ENCODE results near the gene ULBP1. TPM values are rescaled to one million over a fixed set of nuclear protein-coding genes. Genes with fewer than 3 reads are reported as not detected.
A peak's percentile ranks its signal among the peaks of the same experiment; 100 is the strongest.
"Not testable (repeated sequence)": the region's sequence is repeated elsewhere in the genome, so short reads cannot be mapped to it uniquely, and the experiment has no call there.

ULBP1 gene
- total and polyA plus RNA-seq, 3 experiments from 2014 or later = 0.60 to 0.74 TPM; not detected in 1

DNA sequence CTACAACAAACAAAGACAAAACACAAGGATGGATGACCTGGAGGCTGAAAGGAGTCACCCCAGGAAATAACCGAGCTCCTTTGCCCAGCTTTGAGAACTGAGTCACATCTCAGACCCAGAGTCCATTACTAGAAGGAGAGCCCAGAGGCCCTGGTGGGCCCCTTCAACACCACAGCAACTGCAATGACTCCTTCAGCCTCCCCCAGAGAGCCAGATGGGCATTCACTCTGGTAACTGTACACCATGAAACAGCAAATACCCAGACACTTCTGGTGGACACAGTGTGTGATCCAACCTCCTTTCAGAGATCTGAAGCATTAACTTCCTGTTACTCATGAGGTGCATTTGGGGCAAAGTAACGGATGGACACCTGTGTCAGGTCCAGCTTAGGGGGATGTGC is 39.0 kb downstream of the ULBP1 start:
- peaks cover 0 to 1% (median 0%) of the 10 kb centered on the region in 3 donors for H3K36me3 Mint-ChIP-seq
- no peaks in the 10 kb centered on the region for H3K9me3 Mint-ChIP-seq
- H3K4me1 ChIP-seq (ENCODE audit: insufficient read depth, low read length) = peaks cover 31% of the 10 kb centered on the region
- no peak overlapping the region for H3K4me3 ChIP-seq (ENCODE audit: low read length)
- H3K27me3 ChIP-seq (ENCODE audit: insufficient read depth, low read length, poor library complexity, severe bottlenecking) = no peaks in the 10 kb centered on the region
- ChIA-PET CTCF (no interaction called here), POLR2A (no interaction called here)
- H3K27me3 Mint-ChIP-seq = peaks cover 5 to 13% of the 10 kb centered on the region in 2 donors
- H3K9me3 ChIP-seq (ENCODE audit: low read length) = no peaks in the 10 kb centered on the region
- no peak overlapping the region for H3K27ac ChIP-seq (ENCODE audit: low read depth, low read length)
- peak overlapping the region in 3 of 7 donors; percentile 15 to 63 (median 15) for H3K4me3 Mint-ChIP-seq
- DNase-seq = no peak
- peaks cover 31 to 51% (median 39%) of the 10 kb centered on the region in 3 donors for H3K4me1 Mint-ChIP-seq
- H3K27ac Mint-ChIP-seq = peak overlapping the region in 5 of 8 donors; percentile 17 to 72 (median 44)
- H3K36me3 ChIP-seq (ENCODE audit: insufficient read depth, low read length) = no peaks in the 10 kb centered on the region

DNA sequence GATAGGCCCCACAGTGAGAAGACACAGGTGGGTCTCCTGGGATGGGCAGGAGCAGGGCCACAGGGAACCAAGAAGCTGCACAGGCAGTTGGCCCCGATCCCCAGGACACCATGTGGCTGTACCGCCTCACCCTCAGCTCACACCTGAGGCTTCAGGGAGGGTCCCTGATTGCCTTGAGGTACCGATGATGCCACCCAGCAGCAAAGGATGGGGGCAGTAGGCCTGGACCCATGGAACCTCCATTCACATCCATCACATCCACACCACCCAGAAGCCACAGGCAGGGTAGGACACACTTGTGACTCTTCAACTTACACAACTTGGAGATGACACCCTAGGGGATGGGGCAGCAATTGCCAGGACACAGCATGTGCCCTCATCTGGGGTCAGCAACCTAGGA is 39.9 kb downstream of the ULBP1 start:
- Mint-ChIP-seq H3K27me3 (peaks cover 9 to 17% of the 10 kb centered on the region in 2 donors), H3K27ac (peak overlapping the region in 6 of 8 donors; percentile 36 to 99 (median 86))

DNA sequence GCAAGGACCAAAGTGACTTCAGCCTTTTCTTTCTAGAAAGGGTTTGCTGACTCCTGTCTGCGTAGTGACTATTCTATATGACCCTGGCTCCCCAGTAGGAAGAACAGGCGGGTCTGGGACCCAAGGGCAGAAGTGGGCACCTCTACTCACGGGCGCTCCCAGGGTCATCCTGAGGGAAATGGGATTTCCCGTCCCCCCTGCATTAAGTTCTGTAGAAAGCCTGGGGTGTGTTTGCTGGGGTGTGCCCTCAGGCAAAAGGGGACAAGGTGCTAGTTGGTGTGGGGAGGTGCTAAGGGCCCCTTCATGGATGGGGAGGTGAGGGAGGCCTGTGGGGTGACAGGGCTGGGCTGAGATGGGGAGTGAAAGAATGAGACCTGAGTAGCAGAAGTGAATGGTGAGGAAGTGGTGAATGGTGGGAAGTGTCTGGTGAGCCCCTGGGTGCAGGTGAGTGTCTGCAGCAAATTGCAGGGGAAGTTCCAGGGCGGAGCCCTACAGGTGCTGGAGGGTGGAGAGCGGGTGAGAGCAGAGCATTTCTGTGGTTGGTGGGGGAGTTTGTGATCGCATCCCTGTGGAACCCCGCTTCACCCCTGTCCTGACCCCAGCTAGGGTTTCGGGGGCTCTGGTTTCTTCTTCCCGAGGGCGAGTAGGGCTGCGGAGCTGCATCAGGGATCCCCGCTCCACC is 40.5 kb downstream of the ULBP1 start:
- POLR2A ChIA-PET = no interaction called here

More for the DNA sequence above, 39.9 kb downstream of the ULBP1 start:
- POLR2A ChIA-PET; H3K27ac ChIP-seq (ENCODE audit: low read depth, low read length); H3K36me3 Mint-ChIP-seq; H3K27me3 ChIP-seq (ENCODE audit: insufficient read depth, low read length, poor library complexity, severe bottlenecking); H3K9me3 Mint-ChIP-seq; CTCF ChIA-PET; H3K36me3 ChIP-seq (ENCODE audit: insufficient read depth, low read length); H3K9me3 ChIP-seq (ENCODE audit: low read length); H3K4me3 ChIP-seq (ENCODE audit: low read length); DNase-seq: not testable (repeated sequence)
- peaks cover 31 to 51% (median 39%) of the 10 kb centered on the region in 3 donors for H3K4me1 Mint-ChIP-seq
- peaks cover 31% of the 10 kb centered on the region for H3K4me1 ChIP-seq (ENCODE audit: insufficient read depth, low read length)
- H3K4me3 Mint-ChIP-seq = peak overlapping the region in 6 of 7 donors; percentile 18 to 93 (median 86)

GRCh38 chr6:150004783-150005717 is 41.3 kb downstream of the ULBP1 start:
- H3K27ac ChIP-seq (ENCODE audit: low read depth, low read length) = peak overlapping the region; percentile 67
- H3K36me3 Mint-ChIP-seq = no peaks in the 10 kb centered on the region
- H3K4me3 Mint-ChIP-seq = peak overlapping the region; percentile 82 to 99 (median 91)
- DNase-seq = peak; percentile 82 to 93 (median 89)
- peaks cover 31 to 51% (median 39%) of the 10 kb centered on the region in 3 donors for H3K4me1 Mint-ChIP-seq
- H3K4me1 ChIP-seq (ENCODE audit: insufficient read depth, low read length) = peaks cover 31% of the 10 kb centered on the region
- peak overlapping the region; percentile 83 to 99 (median 92) for H3K27ac Mint-ChIP-seq
- H3K4me3 ChIP-seq (ENCODE audit: low read length) = peak overlapping the region; percentile 72
- no peaks in the 10 kb centered on the region for H3K9me3 Mint-ChIP-seq
- H3K36me3 ChIP-seq (ENCODE audit: insufficient read depth, low read length) = no peaks in the 10 kb centered on the region
- CTCF ChIA-PET = interaction anchor here (0.9 kb wide), 1 partner anchor 12 kb away, joined by 5 read pairs; no protein-coding TSS in a partner anchor
- peaks cover 6 to 24% of the 10 kb centered on the region in 2 donors for H3K27me3 Mint-ChIP-seq
- no peaks in the 10 kb centered on the region for H3K27me3 ChIP-seq (ENCODE audit: insufficient read depth, low read length, poor library complexity, severe bottlenecking)
- POLR2A ChIA-PET = no interaction called here
- H3K9me3 ChIP-seq (ENCODE audit: low read length) = no peaks in the 10 kb centered on the region

More for the DNA sequence above, 40.5 kb downstream of the ULBP1 start:
- peak overlapping the region; percentile 72 for H3K4me3 ChIP-seq (ENCODE audit: low read length)
- H3K4me3 Mint-ChIP-seq = peak overlapping the region; percentile 82 to 99 (median 91)
- H3K27me3 Mint-ChIP-seq = peaks cover 9 to 20% of the 10 kb centered on the region in 2 donors
- peaks cover 31 to 51% (median 39%) of the 10 kb centered on the region in 3 donors for H3K4me1 Mint-ChIP-seq
- H3K9me3 ChIP-seq (ENCODE audit: low read length) = no peaks in the 10 kb centered on the region
- H3K9me3 Mint-ChIP-seq = no peaks in the 10 kb centered on the region
- peak overlapping the region; percentile 83 to 99 (median 92) for H3K27ac Mint-ChIP-seq
- H3K36me3 Mint-ChIP-seq = peaks cover 0 to 1% (median 0%) of the 10 kb centered on the region in 3 donors
- CTCF ChIA-PET = interaction anchor here (0.9 kb wide), 1 partner anchor 12 kb away, joined by 5 read pairs; no protein-coding TSS in a partner anchor
- no peaks in the 10 kb centered on the region for H3K36me3 ChIP-seq (ENCODE audit: insufficient read depth, low read length)
- H3K27me3 ChIP-seq (ENCODE audit: insufficient read depth, low read length, poor library complexity, severe bottlenecking) = no peaks in the 10 kb centered on the region
- DNase-seq = peak; percentile 49 to 84 (median 68)
- peaks cover 31% of the 10 kb centered on the region for H3K4me1 ChIP-seq (ENCODE audit: insufficient read depth, low read length)
- H3K27ac ChIP-seq (ENCODE audit: low read depth, low read length) = peak overlapping the region; percentile 67

GRCh38 chr6:150005761-150006651 is 42.3 kb downstream of the ULBP1 start:
- peak overlapping the region; percentile 67 for H3K27ac ChIP-seq (ENCODE audit: low read depth, low read length)
- ChIA-PET CTCF (interaction anchor here (1.0 to 1.9 kb wide), 4 partner anchors 10 to 70 kb away, joined by 3 to 7 read pairs (median 4); no protein-coding TSS in a partner anchor), POLR2A (no interaction called here)
- peaks cover 26% of the 10 kb centered on the region for H3K4me1 ChIP-seq (ENCODE audit: insufficient read depth, low read length)
- peak overlapping the region; percentile 82 to 99 (median 91) for H3K4me3 Mint-ChIP-seq
- no peaks in the 10 kb centered on the region for H3K9me3 ChIP-seq (ENCODE audit: low read length)
- no peaks in the 10 kb centered on the region for H3K36me3 Mint-ChIP-seq
- H3K27me3 ChIP-seq (ENCODE audit: insufficient read depth, low read length, poor library complexity, severe bottlenecking) = no peaks in the 10 kb centered on the region
- peak overlapping the region; percentile 72 for H3K4me3 ChIP-seq (ENCODE audit: low read length)
- DNase-seq = no peak
- H3K4me1 Mint-ChIP-seq = peaks cover 24 to 43% (median 31%) of the 10 kb centered on the region in 3 donors
- peaks cover 7 to 31% of the 10 kb centered on the region in 2 donors for H3K27me3 Mint-ChIP-seq
- no peaks in the 10 kb centered on the region for H3K36me3 ChIP-seq (ENCODE audit: insufficient read depth, low read length)
- H3K9me3 Mint-ChIP-seq = no peaks in the 10 kb centered on the region
- peak overlapping the region; percentile 73 to 98 (median 88) for H3K27ac Mint-ChIP-seq

DNA sequence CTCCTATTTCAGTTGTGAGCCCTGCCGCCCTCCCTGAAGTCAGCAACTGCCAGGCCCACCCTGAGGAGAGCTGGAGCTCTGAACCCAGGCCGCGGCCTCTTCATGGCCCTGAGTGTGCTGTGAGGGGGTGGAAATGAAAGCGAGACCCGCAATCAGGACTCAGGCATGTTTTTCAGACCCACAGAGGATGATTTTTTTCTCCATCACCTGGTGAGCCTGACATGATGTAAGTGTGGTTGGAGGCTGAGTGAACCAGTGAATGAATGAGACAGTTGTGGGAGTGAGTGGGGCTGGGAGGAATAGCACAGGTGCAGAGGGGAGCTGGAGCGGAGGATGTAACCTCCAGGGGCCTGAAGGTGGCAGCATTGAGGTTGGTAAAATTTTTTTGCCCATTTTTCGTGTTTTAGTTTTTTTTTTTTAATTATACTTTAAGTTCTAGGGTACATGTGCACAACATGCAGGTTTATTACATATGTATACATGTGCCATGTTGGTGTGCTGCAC is 43.3 kb downstream of the ULBP1 start:
- H3K9me3 Mint-ChIP-seq = no peaks in the 10 kb centered on the region
- no peak overlapping the region for H3K27ac ChIP-seq (ENCODE audit: low read depth, low read length)
- peak overlapping the region in 2 of 7 donors; percentile 2 to 60 for H3K4me3 Mint-ChIP-seq
- no peak for DNase-seq
- ChIA-PET CTCF (interaction anchor here (0.7 to 1.9 kb wide), 6 partner anchors 10 to 72 kb away, joined by 3 to 7 read pairs (median 4); no protein-coding TSS in a partner anchor), POLR2A (no interaction called here)
- H3K27me3 ChIP-seq (ENCODE audit: insufficient read depth, low read length, poor library complexity, severe bottlenecking) = no peaks in the 10 kb centered on the region
- H3K4me1 Mint-ChIP-seq = peaks cover 16 to 33% (median 22%) of the 10 kb centered on the region in 3 donors
- no peaks in the 10 kb centered on the region for H3K36me3 ChIP-seq (ENCODE audit: insufficient read depth, low read length)
- H3K9me3 ChIP-seq (ENCODE audit: low read length) = no peaks in the 10 kb centered on the region
- peaks cover 9 to 41% of the 10 kb centered on the region in 2 donors for H3K27me3 Mint-ChIP-seq
- H3K4me3 ChIP-seq (ENCODE audit: low read length) = no peak overlapping the region
- H3K4me1 ChIP-seq (ENCODE audit: insufficient read depth, low read length) = peaks cover 16% of the 10 kb centered on the region
- no peaks in the 10 kb centered on the region for H3K36me3 Mint-ChIP-seq
- H3K27ac Mint-ChIP-seq = peak overlapping the region in 4 of 8 donors; percentile 22 to 78 (median 48)

DNA sequence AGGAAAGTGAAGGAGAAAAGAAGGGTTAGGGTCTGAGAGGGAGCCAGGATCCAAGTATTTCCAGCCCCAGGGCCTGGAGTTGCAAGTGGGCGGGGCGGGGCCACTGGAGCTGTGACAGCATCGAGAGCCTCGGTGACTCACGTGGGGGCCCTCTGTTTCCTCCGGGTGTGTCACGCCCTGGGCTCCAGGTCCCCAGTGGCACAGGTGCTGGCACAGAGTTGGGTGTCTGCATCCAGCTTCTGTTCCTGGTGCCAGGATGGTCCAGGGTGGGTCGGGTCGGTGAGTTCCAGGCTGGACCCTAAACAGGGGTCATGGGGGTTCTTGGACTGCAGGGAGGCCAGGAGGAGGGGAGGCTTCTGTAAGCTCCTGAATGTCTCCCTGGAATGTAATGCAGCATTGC is 44.8 kb downstream of the ULBP1 start:
- Mint-ChIP-seq H3K9me3 (no peaks in the 10 kb centered on the region), H3K36me3 (no peaks in the 10 kb centered on the region), H3K4me3 (no peak overlapping the region), H3K4me1 (peaks cover 16 to 27% (median 22%) of the 10 kb centered on the region in 3 donors), H3K27ac (peak overlapping the region in 1 of 8 donors; percentile 50), H3K27me3 (peaks cover 16 to 56% of the 10 kb centered on the region in 2 donors)
- no peak for DNase-seq
- CTCF ChIA-PET = interaction anchor here (0.9 kb wide), 1 partner anchor 9 kb away, joined by 3 read pairs; no protein-coding TSS in a partner anchor
- H3K4me3 ChIP-seq (ENCODE audit: low read length) = no peak overlapping the region
- H3K27me3 ChIP-seq (ENCODE audit: insufficient read depth, low read length, poor library complexity, severe bottlenecking) = peaks cover 9% of the 10 kb centered on the region
- no peak overlapping the region for H3K27ac ChIP-seq (ENCODE audit: low read depth, low read length)
- H3K4me1 ChIP-seq (ENCODE audit: insufficient read depth, low read length) = peaks cover 14% of the 10 kb centered on the region
- H3K36me3 ChIP-seq (ENCODE audit: insufficient read depth, low read length) = no peaks in the 10 kb centered on the region
- no peaks in the 10 kb centered on the region for H3K9me3 ChIP-seq (ENCODE audit: low read length)
- POLR2A ChIA-PET = no interaction called here
